ENCODE measurements around the gene TEX36.

DNA sequence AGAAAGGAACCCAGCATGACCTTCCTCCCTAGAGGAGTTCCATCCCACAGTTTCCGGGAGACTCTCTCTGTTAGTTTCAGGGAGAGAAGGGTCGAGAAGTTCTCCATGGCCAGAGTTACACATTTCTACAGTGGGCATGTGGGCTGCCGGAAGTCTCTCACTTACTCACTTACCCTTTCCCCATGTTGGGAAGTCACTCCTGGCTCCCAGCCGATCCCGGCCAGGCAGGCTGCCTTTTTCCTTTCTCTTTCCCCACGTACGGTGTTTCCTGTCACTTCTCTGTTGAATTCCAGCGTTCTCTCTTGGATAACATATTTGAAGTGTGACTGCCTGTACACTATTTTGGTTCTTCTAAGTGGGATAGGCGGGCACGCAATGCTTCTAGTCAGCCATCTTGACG is 3.5 kb downstream of the TEX36 start:
- TF ChIP-seq POLR2A (IDR thresholded peaks at IDR 0.05; ENCODE audit: low read depth, low read length) (no peak), POLR2AphosphoS5 (IDR thresholded peaks at IDR 0.05; ENCODE audit: low read depth, low read length) (no peak), TAF1 (IDR thresholded peaks at IDR 0.05; ENCODE audit: low read depth, low read length) (no peak), SPI1 (IDR thresholded peaks at IDR 0.05; ENCODE audit: low read depth, low read length) (no peak), POU2F2 (IDR thresholded peaks at IDR 0.05; ENCODE audit: low read depth, low read length) (no peak)

Measured in GM12891 (cell line).